Right lung (tissue), 5 donors: ENCODE measurements around the gene GAB1. TPM values are rescaled to one million over a fixed set of nuclear protein-coding genes. Genes with fewer than 3 reads are reported as not detected.

Source experiments
- DNase-seq, 2 donors: peaks; one replicate each; pipeline ENCODE4 v3.0.0-alpha.2; 2013
- polyA plus RNA-seq, 5 donors: library from polyadenylated mRNA; unstranded; fragments of 120-200 nt; gene quantifications; one replicate each; pipeline versions ENCODE4 v1.2.1 to v1.2.3, GENCODE V29; 2013; ENCODE audit warnings: inconsistent platforms in 1 of 5, low replicate concordance in 1 of 5; ENCODE audit not compliant: insufficient read length in 5 of 5, insufficient read depth in 1 of 5

The GAB1 gene
- polyA plus RNA-seq, 5 donors: 54.7 to 103 (median 96.1) TPM

DNA sequence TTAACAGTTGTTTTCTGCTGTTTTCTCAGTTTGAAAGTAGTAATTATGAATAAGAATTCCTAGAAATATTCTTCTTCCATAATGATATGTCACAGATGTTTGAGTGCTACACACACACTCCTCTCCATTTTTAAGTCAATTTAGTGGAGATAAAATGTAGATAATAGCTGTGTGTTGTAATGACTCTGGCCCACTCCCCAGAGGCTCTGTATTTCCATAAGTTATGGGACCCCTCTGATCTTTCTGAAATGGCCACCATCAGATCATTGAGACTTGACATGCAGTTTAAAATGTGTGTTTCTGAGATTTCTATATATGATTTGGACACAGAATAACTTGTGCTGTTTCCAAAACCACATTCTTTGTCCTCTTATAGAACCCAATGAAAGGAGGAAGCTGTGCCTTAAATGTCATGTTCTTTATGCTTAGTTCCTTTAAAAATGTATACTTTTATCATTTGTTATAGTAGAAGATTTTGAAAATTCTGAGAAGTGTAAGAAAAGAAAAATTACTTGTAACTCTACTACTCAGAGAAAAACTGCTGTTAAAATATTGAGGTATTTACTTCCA, 46.4 kb downstream of the GAB1 start:
- DNase-seq: peak; percentile 67 to 73

DNA sequence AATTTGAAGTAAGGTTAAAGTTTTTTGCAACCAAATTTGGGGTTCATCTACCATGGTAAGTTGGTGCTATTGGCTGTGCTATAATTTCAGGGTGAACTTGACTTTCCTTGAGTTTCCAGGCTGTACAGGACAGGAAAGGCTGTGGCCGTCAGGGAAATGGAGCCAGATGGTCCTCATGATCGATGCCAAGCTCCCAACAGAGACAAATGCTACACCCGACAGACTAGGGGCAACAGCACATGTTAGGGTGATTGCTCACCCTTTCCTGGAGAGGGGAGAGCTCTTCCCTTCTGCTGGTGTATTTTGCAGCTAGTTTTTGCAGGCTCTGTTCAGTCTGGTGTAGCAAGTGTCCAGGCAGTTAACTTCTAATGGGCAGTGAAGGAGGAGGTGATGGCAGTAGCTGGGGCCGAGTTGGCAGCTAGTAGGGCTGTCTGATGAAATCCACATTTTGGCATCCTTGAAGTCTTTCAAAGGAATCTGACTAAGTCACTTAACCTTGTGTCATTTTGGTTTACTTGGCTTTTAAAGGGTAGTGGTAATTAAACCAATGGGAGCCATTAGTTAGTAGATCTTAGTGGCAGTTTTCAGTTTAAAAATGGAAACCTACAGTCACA, 47.8 kb downstream of the GAB1 start:
- DNase-seq: peak; percentile 85 to 88

DNA sequence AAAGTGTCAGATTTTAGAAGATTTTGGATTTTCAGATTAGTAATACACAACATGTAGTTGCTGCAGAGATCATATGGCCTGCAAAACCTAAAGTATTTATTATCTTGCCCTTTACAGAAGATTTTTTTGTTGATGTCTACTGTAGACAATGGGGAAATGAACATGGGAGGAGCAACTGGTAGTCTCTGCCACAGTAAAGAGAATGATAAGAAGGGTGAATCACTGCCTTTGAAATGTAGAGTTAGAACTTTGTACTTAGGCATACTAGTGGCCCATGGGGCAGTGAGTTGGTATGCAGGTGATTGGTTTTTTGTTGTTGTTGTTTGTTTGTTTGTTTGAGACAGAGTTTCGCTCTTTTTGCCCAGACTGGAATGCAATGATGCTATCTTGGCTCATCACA, 50.1 kb downstream of the GAB1 start:
- DNase-seq: no peak

DNA sequence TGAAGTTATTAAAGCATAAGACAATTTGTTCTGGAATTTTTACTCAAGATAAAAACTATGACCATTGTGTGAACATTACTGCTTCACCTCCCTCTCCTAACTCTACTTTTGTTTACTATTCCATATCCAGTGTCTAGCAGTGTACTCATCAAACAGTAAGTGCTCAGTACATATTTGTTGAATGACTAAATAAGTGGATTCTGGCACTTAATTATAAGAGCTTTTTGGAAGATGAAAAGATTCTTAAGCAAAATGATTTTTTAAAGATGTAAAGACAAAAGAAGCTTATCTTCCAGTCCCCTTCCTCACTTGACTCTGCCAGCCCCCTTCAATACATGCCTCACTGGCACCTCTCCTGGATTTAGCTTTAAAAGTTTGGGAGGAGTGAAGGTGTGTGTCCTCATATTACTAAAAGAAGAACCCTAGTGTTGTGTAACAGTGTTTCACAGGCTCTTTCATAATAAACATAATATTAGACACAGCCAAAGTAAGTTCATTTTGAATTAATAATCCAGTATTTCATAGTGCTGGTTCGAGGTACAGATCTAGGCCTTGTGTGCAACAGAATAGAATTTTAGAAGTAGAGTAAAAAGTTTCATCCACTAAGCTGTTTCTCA, 53.0 kb downstream of the GAB1 start:
- no peak for DNase-seq

DNA sequence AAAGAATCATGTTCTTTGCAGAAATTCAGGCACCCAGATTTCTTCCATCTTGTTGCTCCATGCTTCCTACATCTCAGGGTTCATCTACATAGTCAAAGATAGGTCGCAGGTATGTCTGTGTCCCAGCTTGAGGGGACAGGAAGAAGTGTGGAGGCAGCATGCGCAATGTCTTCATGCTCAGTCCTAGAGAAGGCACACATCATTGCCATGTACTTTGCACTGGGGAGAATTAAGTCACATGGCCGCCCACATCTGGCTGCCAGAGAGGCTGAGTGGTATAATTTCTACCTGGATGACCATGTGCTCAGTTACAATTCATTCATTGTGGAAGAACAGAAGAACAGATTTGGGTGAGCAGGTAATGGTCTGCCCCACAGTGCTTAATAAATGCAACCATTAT, 54.1 kb downstream of the GAB1 start:
- no peak for DNase-seq

DNA sequence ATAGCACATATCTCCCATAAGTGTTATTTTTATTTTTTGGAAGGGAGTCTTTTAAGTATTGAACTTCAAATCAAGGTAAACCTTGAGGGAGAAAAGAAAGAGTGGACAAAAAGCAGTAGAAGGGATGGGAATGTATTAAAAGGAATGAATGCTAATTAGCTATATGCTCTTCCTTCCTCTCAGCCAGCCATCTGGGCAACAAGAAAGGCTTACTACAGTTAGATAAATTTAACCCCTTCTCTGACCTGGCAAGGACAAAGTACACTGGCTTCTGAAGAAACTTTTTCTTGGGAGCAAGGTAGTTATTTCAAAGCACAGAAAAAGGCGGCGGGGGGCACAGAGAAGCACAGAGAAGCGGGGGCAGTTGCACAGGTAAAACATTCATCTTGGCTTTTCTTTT, 54.6 kb downstream of the GAB1 start:
- no peak for DNase-seq

DNA sequence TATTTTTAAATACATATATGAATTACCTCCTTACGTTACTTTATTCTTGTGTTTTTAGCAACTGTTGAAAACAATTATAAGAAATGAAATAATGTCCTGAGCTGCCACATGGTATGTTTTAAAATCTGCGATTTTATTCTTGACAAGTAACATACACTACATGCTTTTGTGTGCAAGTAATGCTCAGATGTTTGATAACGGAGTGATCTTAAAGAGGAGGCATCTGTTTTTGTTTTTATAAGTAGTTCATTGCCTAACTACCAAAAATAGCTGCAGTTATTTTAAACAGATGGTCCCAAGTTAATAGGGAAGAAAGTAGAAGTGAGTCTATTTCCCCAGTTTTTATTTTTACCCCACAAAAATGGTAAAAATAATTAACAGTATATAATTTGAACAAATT, 55.2 kb downstream of the GAB1 start:
- peak in 1 of 2 donors; percentile 64 for DNase-seq

DNA sequence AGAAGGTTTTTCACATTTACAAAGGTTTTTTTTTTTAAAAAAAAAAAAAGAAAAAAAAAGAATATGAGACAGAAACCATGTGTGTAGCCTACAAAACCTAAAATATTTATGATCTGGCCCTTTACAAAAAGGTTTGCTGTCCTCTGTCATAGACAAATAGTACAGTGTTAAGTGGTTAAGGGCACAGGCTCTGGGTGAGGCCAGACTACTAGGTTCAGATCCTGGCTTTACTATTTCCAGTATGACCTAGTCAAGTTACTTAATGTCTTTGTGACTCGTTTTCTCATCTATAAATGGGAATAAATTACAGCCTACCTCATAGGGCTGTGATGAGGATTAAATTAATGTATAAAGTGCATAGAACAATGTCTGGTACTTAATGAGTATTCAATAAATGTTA, 56.5 kb downstream of the GAB1 start:
- DNase-seq: no peak

DNA sequence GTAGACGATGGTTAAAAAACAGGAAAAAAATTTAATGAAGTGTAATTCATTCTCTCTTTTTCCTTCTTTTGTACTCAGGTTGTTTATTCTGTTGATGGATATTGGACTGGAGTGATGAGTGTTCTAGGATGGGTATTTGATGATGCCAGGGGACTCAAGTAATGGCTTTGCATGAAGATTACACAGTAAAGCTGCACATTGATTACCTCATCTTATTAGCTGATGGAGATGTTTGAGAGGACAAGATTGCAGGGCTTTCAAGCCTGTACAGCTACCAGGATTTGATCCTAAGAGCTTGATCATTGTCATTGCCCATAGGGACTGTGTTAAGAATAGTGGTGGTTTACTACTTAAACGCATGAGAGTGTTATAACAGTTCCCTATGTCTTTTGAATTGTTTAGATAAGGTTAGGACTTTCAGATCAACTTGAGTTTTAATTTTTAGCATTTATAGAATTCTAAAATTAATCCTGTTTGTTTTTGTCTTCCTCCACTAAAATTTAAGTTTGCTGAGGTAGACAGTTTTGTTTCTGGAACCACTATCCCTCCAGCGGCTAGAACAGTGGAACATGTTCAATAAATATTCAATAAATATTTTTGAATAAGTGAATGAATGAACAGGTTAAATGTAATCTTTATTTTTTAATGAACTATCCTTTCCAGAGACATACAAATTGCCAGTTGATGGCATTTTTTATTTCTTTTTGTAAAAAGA, 58.2 kb downstream of the GAB1 start:
- DNase-seq: no peak

DNA sequence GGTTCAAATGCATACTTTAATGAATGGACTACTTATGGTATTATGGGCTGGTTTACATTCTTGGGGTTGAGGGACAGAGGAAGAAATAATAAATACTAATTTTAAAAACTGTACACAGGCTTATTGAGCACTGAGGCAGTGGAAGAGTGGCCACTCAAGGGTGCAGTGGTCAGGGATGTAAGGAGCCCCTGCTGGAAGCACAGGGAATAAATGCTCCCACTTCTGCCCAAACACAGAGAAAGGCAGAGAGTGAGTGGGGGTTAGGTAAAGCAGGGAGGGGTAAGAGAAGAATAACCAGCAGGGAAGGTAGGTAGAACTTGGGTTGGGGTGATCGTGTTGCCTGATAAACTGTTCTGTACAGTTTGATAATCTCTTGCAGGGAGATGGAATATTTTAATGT, 60.0 kb downstream of the GAB1 start:
- no peak for DNase-seq

DNA sequence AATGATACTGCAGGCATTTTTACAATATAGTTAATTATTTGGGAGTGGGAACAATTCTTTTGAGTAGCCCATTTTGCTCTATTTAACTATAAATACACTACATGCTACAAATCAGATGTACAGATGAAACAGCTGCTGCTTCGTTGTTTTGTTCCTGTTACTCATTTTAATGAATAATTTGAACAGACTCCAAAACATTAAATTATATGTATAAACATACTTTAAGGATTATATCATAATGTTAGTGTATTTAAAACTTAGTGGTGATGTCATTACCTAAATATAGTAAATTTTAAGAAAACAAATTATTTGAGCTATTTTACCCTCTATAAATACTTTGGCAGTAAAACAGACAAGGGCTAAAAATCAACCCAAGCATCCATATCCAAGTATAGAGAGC, 60.7 kb downstream of the GAB1 start:
- DNase-seq: no peak

DNA sequence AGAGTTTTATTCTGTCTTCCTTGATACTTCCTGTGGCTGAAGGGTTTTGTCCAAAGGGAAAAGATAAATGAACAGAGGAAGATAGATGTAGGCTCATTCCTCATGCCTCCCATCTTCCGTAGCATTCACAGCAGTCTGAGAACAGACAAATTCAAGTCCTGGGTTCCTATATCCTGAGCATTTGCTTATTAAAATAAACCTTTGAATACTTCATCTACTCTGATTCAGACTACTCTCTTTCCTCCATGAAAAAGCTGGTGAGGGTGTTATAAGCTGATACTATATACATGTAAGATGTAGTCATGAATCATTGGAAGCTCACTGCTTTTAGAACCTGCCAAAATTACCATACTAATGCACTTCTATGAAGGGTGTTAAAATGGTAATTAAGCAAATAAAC, 61.2 kb downstream of the GAB1 start:
- no peak for DNase-seq

DNA sequence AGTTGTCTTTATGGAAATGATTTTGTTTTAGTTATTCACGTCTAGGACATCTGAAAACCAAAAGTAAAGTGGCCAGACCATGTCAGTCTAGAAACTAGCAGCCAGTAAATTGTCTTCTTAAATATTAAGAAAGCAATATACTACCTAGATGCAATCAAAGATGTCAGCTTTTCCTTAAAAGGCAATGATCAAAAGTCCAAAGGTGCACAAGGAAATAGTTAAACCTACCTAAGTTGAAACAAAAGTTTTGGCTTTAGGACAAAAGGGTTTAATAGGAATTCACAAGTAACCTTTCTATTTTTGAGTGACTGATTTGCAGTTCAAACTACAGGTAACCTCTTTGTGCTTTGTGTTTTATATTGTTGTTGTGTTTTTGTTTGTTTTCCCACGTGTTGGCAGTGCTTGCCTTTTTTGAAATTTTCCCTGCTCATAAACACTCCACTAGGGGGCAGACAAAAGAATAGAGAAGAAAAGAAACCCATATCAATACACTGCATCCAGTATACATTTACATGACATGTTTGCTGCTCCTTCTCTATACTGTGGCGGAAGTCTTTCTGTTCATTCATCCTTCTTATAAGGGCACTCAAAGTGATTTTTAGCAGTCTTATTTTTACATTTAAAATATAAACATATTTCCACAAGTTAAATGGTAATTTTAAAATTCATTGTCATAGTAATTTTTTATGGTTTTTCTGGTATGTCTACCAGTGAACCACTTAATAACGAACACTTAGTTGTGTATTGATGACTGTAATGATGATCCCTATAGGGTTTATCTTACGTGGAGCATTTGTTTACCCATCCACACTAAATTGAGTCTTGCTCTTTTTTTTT, 62.7 kb downstream of the GAB1 start:
- no peak for DNase-seq

DNA sequence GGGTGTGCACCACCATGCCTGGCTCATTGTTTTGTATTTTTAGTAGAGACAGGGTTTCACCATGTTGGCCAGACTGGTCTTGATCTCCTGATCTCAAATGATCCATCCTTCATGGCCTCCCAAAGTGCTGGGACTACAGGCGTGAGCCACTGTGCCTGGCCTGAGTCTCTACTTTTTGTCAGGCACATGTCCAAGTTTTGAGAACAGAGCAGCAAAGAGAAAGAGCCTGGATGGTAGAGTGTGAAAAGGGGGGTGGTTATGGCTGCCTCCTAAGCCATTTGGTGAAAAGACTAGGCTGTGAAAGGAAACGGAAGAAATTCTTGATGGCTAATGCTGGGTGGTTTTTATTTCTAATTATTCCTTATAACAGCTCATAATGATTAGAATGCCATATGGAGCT, 63.4 kb downstream of the GAB1 start:
- DNase-seq: no peak

DNA sequence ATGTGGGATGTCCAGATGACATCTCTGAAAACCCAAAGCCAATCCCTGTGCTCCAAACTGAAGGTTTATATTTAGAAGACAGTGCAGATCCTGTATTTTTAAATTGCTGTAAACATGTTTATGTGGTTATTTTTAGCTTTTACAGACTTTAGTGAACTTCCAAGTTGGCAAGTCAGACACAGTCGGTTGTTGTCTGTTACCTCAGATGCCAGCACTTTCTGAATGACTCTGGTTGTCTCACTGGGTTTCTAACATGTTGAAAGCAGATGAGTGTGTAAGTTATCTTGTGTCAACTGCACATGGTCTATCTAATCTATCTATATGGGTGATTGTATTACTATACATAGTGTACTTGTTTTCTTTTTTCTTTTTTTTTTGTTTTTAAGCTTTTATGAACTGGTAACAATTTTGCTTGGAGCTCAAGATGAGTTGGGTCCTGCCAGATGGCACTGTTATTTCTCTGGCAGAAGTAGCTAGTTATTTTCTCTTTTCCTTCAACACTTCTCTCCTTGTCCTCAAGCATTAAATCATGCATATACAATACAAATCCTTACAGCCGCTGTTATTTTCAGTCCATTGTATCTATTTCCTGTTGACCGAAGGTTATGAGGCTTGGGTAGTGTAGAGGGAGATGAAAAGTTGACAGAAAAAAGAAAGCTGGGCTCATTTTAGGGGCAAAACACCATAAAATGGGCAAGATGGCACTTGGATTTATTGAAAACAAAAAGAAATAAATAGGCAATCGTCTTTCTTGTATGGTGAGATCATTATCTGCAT, 66.3 kb downstream of the GAB1 start:
- no peak for DNase-seq

DNA sequence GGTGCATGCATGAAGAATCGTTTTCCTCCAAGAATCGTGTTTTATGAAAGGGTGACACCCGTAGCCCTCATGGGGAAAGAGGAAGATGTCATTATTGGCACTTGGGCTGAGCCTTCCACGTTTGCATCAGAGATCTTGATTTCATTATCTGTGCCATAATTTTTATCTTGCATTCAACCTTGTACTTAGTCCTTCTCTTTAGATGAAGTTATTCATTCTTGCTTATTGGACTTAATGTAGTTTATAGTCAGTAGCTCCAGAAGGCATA, 66.8 kb downstream of the GAB1 start:
- DNase-seq: no peak

DNA sequence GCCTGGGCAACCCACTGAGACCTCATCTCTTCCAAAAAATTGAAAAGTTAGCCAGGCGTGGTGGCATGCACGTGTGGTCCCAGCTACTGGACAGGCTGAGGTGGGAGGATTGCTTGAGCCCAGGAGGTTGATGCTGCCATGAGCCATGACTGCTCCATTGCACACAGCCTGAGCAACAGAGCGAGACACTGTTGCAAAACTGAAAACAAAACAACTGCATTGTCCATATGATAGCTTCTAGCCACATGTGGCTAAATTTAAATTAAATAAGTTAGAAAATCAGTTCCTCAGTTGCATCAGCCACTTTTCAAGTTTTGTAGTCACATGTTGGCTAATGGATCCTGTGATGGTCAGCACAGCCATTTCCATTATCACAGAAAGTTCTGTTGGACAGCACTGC, 67.9 kb downstream of the GAB1 start:
- DNase-seq: no peak

DNA sequence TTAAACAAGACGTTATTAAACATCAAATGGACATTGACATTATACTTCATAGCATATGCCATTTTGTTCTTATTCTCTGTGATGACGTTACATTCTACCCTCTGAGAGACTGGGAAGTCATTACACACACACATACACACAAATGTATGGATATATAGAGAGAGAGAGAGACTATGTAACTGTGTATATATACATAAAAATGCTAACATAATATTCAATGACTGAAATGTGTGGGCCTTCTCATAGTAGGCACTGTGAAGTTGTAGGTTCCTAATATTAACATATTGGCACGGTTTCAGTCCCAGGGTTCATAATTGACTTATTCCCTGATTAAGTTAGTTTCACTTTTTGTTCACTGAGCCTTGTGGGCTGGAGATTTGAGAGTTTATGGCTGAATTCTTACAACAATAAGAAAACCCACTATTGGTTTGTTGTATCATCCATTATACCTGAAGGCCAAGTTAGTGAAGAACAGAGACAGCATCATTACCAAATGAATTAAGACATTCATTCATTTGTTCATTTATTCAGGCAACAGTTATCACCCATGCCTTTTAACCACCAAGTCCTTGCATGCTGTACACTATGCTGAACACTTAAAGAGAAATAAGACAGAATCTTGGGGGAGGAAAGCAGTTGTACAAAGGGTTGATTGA, 68.5 kb downstream of the GAB1 start:
- DNase-seq: no peak

DNA sequence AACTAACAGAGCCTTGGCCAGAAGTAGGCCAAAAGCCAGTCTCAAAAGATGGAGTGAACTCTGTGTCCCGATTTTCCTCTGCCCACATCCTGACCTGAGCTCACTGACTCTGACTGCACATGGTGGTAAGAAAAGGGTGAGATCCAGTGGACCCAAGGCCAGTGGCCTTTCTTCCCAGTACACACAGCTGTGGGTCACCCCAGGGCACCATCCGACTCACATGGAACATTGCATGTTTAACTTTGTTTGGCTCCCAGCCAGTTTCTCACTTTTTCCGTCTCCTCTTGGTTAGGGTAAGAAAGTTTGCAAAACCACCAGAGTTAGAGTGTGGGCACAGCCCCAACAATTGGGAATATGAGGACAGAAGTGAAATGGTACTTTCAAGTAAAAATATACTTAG, 69.8 kb downstream of the GAB1 start:
- no peak for DNase-seq

DNA sequence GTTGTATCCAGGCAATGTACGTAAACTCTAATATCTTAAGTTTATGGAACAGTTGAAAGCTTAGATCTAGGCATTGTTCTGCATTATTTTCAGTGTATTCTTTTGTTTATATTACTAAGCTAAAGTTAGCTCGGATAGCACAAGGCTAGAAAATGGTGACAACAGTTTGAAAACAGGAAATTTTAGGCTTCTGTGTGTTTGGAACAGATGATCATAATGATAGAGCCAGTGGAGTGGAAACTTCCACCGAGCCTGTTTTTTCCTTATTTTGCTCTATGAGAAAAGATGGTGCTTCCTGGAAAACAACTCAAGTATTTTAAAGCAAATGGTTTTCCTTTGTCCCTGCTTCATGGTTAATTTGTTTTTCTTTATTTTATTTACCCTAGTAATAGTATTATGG, 70.8 kb downstream of the GAB1 start:
- DNase-seq: no peak

DNA sequence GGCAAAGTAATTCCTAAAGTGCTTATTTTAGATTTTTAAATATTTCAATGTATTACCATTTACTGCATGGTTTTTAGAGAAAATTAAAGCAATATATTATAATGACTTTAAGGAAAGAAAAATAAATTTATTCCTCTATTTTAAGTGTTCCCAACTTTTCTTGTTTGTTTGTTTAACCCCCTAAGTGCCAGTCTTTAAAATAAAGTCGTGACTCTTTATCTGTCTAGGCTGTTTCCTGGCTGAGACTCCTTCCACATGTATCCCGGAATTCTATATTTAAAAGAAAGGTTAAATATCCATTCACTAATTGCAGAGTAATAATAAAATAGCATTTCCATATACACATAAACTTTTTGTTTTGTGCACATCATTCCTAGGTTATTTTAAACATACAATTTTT, 71.2 kb downstream of the GAB1 start:
- no peak for DNase-seq
